ENCODE results near the gene VAV2. TPM values are rescaled to one million over a fixed set of nuclear protein-coding genes. Genes with fewer than 3 reads are reported as not detected.

Gene VAV2
- total and polyA plus RNA-seq, 2 of the 4 experiments (the other 2 are of a cell fraction): 10.8 to 13.4 TPM

- Histone ChIP-seq H3K9me3 (ENCODE audit: control insufficient read depth, insufficient read depth, low read length) (no peaks in the 10 kb centered on the region), H3K79me1 (ENCODE audit: low read depth in 1 of 2, low read length in 2 of 2) (peaks cover 20 to 79% of the 10 kb centered on the region in 2 experiments), H4K91ac (ENCODE audit: insufficient read depth, low read depth, low read length) (no peak overlapping the region), H3K4me2 (ENCODE audit: low read depth, low read length) (no peak overlapping the region), H4K8ac (ENCODE audit: low read depth in 2 of 2, low read length in 2 of 2) (no peak overlapping the region), H2AFZ (replicated peaks; ENCODE audit: low read length, poor library complexity) (no peak overlapping the region), H3K18ac (ENCODE audit: low read depth, low read length) (no peak overlapping the region), H3K23ac (ENCODE audit: low read depth, low read length) (no peak overlapping the region), H2AK9ac (replicated peaks; ENCODE audit: low read depth, low read length, poor library complexity) (no peak overlapping the region), H3K27ac (ENCODE audit: insufficient read depth, low read length) (no peak overlapping the region), H3K27me3 (ENCODE audit: control insufficient read depth, insufficient read depth, low read length) (no peaks in the 10 kb centered on the region), H3K4ac (ENCODE audit: low read depth, low read length) (no peak overlapping the region), H3K14ac (replicated peaks; ENCODE audit: low read depth, low read length) (no peak overlapping the region), H2BK5ac (ENCODE audit: low read depth, low read length, poor library complexity, severe bottlenecking) (no peak overlapping the region), H2BK15ac (ENCODE audit: low read depth, low read length) (no peak overlapping the region), H2AK5ac (ENCODE audit: low read depth, low read length) (no peak overlapping the region), H3K36me3 (ENCODE audit: control insufficient read depth, insufficient read depth, low read length) (peaks cover 9% of the 10 kb centered on the region), H2BK120ac (ENCODE audit: low read depth, low read length) (no peak overlapping the region), H4K20me1 (ENCODE audit: insufficient read depth, low read length) (peaks cover 69% of the 10 kb centered on the region), H2BK20ac (ENCODE audit: low read depth, low read length) (no peak overlapping the region), H3K4me1 (ENCODE audit: control insufficient read depth, insufficient read depth, low read length) (no peaks in the 10 kb centered on the region; the same call in 1 of the 2 replicates), H3K4me3 (ENCODE audit: insufficient read depth, low read depth, low read length) (no peak overlapping the region), H3K56ac (ENCODE audit: extremely low read depth, insufficient read depth, low read length) (no peak overlapping the region), H3K9me1 (ENCODE audit: insufficient read depth, low read length) (peaks cover 10% of the 10 kb centered on the region), H4K5ac (ENCODE audit: low read depth, low read length) (no peak overlapping the region), H3K9ac (ENCODE audit: low read depth, low read length) (no peak overlapping the region)
- ATAC-seq (ENCODE audit: low read depth) (no peak), DNase-seq (no peak)
- 76% methylated on average over 12 of the region's 27 CpGs; no CpG with 5 or more reads in 1 of the 2 experiments for WGBS, 2 experiments (ENCODE audit: extremely low coverage in 2 of 2, insufficient read length in 1 of 2)
- dilution Hi-C loops (cut with HindIII; ENCODE audit: low sequenced_read_pairs, unreplicated experiment): no loop called here
- ChIA-PET CTCF (no interaction called here), POLR2A (ENCODE audit: unreplicated experiment) (no interaction called here)
- no TSS peak for BruUV-seq (replicated peaks)
- in situ Hi-C loops (cut with MboI; ENCODE audit: low sequenced_read_pairs): no loop called here
- intact Hi-C loops (cut with micrococcal nuclease): no loop called here
- TF ChIP-seq NFE2L2 (IDR thresholded peaks at IDR 0.05; ENCODE audit: low read depth, low read length) (no peak), RAD21 (IDR thresholded peaks at IDR 0.05; ENCODE audit: low read length) (no peak), MXI1 (IDR thresholded peaks at IDR 0.05; ENCODE audit: borderline replicate concordance, low read depth, low read length) (no peak), CTCF (conservative IDR thresholded peaks at IDR 0.05; ENCODE audit: low read depth, low read length) (no peak), MAZ (IDR thresholded peaks at IDR 0.05; ENCODE audit: borderline replicate concordance, low read depth, low read length) (no peak), CEBPB (IDR thresholded peaks at IDR 0.05; ENCODE audit: low read depth, low read length) (no peak), BHLHE40 (IDR thresholded peaks at IDR 0.05; ENCODE audit: low read depth, low read length) (no peak), USF2 (IDR thresholded peaks at IDR 0.05; ENCODE audit: low read depth, low read length) (no peak), POLR2A (IDR thresholded peaks at IDR 0.05; ENCODE audit: low read depth, low read length) (no peak), ELK1 (IDR thresholded peaks at IDR 0.05; ENCODE audit: borderline replicate concordance, low read depth, low read length) (no peak), FOS (IDR thresholded peaks at IDR 0.05; ENCODE audit: low read depth, low read length) (no peak), RCOR1 (IDR thresholded peaks at IDR 0.05; ENCODE audit: insufficient replicate concordance, low read length) (no peak), CHD1 (IDR thresholded peaks at IDR 0.05; ENCODE audit: low read depth, low read length) (no peak)
Measured at GRCh38 chr9:133942206-133942975, 49.7 kb downstream of the VAV2 start.
